SH-SY5Y (cell line): ENCODE results near the gene MYO19.

Source experiments
- GATA2 ChIP-seq: IDR thresholded peaks from 2 replicates; pipeline ENCODE4 v1.6.1; 2011; ENCODE audit warnings: mild to moderate bottlenecking, low read depth, low read length
- GATA3 ChIP-seq: IDR thresholded peaks from 2 replicates; pipeline ENCODE4 v1.6.1; 2011; ENCODE audit warnings: low read depth, mild to moderate bottlenecking, low read length, moderate library complexity

The MYO19 gene

GRCh38 chr17:36514856-36515255 is 19.8 kb downstream of the MYO19 start:
- TF ChIP-seq GATA2 (no peak), GATA3 (no peak)

- TF ChIP-seq GATA3 (no peak), GATA2 (no peak)
These were observed 22.0 kb downstream of the MYO19 start for GRCh38 chr17:36512641-36513040.

GRCh38 chr17:36511216-36511615 is 23.5 kb downstream of the MYO19 start:
- no peak for TF ChIP-seq GATA3
- no peak for TF ChIP-seq GATA2

GRCh38 chr17:36510636-36511035 is 24.0 kb downstream of the MYO19 start:
- TF ChIP-seq GATA3, result no peak
- TF ChIP-seq GATA2, result peak; percentile 36; the same call in 1 of the 2 replicates

- TF ChIP-seq GATA2, result no peak
- TF ChIP-seq GATA3, result no peak
These were observed 25.2 kb downstream of the MYO19 start for GRCh38 chr17:36509272-36509985.

- TF ChIP-seq GATA2, result no peak
- no peak for TF ChIP-seq GATA3
These were observed 27.4 kb downstream of the MYO19 start for GRCh38 chr17:36507266-36507665.

DNA sequence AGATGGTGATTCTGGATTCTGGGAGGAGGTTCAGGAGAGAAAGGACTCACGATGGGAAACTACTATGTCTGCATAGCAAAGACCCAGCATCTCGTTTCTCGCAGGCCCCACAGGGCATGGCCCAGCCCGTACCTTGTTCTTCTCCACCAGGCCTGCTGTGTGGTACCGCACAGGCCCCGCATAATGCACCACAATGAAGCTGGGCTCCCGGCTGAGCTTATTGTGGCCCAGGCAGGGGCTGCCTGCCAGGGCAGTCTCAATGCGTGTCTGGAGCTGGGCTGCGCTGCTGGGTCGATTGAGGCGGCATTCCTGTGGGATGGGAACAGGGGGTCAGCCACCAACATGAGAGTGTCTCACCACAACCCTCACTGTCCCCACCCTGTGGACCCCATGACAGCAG is 27.8 kb downstream of the MYO19 start:
- TF ChIP-seq GATA2, result no peak
- TF ChIP-seq GATA3, result no peak

DNA sequence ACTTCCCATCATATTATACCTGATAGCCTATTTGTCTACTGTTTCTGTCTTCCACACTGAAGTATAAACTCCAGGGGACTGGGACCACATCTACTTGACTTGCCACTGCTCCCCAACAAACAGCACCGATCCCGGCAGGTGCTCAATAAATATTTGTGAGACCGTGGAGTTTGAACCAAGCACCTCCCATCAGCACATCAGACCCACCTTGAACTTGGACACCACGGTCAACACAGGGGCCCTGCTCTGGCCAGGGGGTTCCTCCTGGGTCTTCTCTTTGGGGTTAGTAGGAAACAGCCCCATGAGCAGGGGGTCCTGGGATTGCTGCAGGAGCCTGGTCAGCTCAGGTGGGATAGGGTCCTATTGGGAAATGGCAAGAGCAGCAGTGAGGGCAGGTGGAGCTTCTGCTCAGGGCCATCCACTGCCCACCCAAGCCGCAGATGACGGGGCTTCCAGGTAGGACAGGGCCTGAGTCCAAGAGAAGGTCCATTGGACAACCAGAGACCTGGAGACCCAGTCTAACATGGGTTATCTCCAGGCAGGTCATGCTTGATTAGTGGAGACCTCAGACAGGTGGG is 28.3 kb downstream of the MYO19 start:
- no peak for TF ChIP-seq GATA3

- TF ChIP-seq GATA3 (no peak), GATA2 (no peak)
These were observed 29.5 kb downstream of the MYO19 start for GRCh38 chr17:36505171-36505570.

- TF ChIP-seq GATA2 (no peak), GATA3 (no peak)
These were observed 30.5 kb downstream of the MYO19 start for GRCh38 chr17:36504156-36504545.

DNA sequence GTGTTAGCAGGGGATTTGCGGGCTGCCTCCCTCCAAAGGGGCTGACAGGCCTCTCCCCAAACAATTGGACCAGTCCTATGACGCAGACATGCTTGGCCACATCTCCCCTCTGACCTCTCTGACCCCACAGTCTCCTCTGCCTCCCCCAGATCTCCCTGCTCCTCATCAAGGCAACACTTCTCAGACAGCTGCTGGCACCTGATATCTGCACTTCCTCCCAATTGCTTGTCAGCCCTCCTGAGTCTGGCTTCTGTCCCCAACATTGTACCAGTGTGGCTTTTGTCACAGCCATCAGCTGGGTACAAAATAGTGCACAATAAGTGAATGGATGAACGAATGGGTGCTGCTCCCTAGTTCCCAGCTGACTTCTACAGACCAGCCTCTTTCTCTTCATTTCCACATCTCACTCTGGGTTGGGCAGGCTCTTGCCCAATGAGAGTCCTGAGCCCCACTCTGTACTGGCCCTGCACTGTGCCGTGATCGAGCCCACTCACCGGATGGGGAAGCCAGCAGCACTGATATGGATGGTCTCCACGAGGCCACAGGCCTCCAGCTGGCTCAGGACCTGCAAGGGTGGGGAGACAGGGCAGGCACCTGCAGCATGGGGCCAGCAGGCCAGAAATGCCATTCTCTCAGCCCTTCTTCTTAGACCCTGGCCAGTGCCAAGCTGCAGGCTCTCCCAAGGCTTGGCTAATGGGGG is 31.1 kb downstream of the MYO19 start:
- TF ChIP-seq GATA2 (no peak), GATA3 (no peak)

GRCh38 chr17:36501963-36502362 is 32.7 kb downstream of the MYO19 start:
- TF ChIP-seq GATA3 (no peak), GATA2 (no peak)

- TF ChIP-seq GATA3, result no peak
- TF ChIP-seq GATA2, result no peak
These were observed 33.3 kb downstream of the MYO19 start for GRCh38 chr17:36501351-36501750.

- TF ChIP-seq GATA3 (no peak), GATA2 (no peak)
These were observed 33.9 kb downstream of the MYO19 start for GRCh38 chr17:36500745-36501225.

DNA sequence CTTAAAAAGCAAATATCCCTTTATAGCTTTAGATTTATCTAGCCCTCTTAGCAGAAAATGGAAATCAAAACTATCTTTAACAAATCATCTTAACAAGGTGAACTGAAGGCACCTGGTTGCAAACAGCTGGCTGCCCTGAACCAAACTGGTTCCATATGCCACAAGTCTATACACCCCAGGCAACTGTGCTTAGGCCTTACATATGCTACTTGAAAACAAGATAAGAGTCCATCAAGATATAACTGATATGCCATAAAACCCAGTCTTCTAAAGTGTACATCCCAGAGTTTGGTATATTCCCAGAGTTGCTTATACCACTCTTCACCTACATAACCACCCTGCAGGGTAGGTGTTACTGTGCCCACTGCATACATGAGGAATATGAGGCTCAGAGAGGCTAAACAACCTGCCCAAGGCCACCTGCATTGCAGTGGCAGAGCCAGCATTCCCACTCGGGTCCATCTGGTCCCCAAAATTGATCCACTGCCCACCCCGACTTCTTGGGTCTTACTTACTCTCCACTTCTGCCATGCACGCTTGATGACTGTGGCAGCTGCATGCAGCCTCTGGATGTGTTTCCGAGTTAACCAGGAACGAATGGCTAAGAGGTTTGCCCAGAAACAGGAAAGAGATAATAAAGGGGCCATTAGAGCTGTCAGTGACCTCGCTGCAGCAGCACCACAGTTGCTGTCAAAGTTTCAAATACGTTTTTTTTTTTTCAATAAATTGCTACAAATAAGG is 35.9 kb downstream of the MYO19 start:
- TF ChIP-seq GATA2, result peak; percentile 80
- TF ChIP-seq GATA3, result no peak; the same call in 1 of the 2 replicates
